Keratinocyte (primary cell): ENCODE data around the gene ANO8.

ENCODE experiments used
- EZH2 ChIP-seq: IDR thresholded peaks from one replicate; pipeline ENCODE4 v1.6.1; 2012; ENCODE audit warnings: inconsistent platforms, mild to moderate bottlenecking, low read length, moderate library complexity
- TF ChIP-seq, protein P1 (sequence below), 3 experiments: IDR thresholded peaks in 1 of 3; conservative IDR thresholded peaks in 1 of 3; optimal IDR thresholded peaks in 1 of 3; 2 replicates in 2 of 3; 3 replicates in 1 of 3; pipeline versions ENCODE3 to v1.5.1; 2011; ENCODE audit warnings: low read length in 3 of 3, mild to moderate bottlenecking in 3 of 3, moderate library complexity in 2 of 3, control low read depth in 1 of 3, inconsistent platforms in 1 of 3; ENCODE audit not compliant: insufficient read depth in 2 of 3; ENCODE audit errors: extremely low read depth in 1 of 3

DNA sequence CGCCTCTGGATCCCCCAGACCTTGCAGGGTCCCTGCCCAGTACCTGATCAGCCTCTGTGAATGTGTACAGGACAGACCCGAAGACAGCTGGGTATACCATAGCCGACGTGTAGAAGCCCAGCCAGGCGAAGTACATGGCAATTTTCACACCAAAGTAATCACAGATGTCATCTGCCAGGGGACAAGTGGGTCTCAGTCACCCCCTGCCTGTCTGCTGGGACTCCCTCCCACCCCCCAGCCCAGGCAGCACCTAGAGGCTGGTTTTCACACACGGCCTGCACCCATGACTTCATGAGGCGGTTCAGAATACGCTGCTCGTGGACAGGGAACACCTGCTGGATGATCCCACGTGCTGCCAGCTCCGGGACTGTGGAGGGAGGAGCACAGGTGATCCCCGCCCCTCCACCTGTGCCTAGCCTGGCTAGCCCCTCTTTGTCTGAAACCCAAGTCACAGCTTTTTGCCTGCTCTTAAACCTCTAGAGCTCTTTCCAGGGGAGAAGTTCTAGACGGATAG, 3.6 kb downstream of the ANO8 start:
- TF ChIP-seq, protein P1, sequence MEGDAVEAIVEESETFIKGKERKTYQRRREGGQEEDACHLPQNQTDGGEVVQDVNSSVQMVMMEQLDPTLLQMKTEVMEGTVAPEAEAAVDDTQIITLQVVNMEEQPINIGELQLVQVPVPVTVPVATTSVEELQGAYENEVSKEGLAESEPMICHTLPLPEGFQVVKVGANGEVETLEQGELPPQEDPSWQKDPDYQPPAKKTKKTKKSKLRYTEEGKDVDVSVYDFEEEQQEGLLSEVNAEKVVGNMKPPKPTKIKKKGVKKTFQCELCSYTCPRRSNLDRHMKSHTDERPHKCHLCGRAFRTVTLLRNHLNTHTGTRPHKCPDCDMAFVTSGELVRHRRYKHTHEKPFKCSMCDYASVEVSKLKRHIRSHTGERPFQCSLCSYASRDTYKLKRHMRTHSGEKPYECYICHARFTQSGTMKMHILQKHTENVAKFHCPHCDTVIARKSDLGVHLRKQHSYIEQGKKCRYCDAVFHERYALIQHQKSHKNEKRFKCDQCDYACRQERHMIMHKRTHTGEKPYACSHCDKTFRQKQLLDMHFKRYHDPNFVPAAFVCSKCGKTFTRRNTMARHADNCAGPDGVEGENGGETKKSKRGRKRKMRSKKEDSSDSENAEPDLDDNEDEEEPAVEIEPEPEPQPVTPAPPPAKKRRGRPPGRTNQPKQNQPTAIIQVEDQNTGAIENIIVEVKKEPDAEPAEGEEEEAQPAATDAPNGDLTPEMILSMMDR (optimal IDR thresholded peaks at IDR 0.05 in 1 of 3, IDR thresholded peaks at IDR 0.05 in 1 of 3, conservative IDR thresholded peaks at IDR 0.05 in 1 of 3; ENCODE audit: extremely low read depth in 1 of 3, insufficient read depth in 2 of 3, low read length in 3 of 3), result no peak
- no peak for TF ChIP-seq EZH2
